K562 (cell line): ENCODE measurements around the gene SET. TPM values are rescaled to one million over a fixed set of nuclear protein-coding genes. Genes with fewer than 3 reads are reported as not detected.

ENCODE experiments used
- ATF3 ChIP-seq, 2 experiments: fragments of 450-650 bp in 1 of 2; sonication (generic) in 1 of 2; formaldehyde crosslinking in 1 of 2; IDR thresholded peaks in 1 of 2; conservative IDR thresholded peaks in 1 of 2; 2 replicates each; pipeline versions ENCODE4 v1.6.1 to v1.8.1; 2016 to 2023; ENCODE audit warnings: mild to moderate bottlenecking in 2 of 2, moderate library complexity in 2 of 2, inconsistent platforms in 1 of 2, missing genetic modification reagents in 1 of 2
- FOXA3 ChIP-seq, 2 experiments: fragments of 450-650 bp in 1 of 2; sonication (generic) in 1 of 2; formaldehyde crosslinking; IDR thresholded peaks in 1 of 2; conservative IDR thresholded peaks in 1 of 2; 2 replicates each; pipeline versions ENCODE4 v1.4.0 to v1.8.0; 2020 to 2022; ENCODE audit warnings: mild to moderate bottlenecking in 2 of 2, missing genetic modification reagents in 1 of 2
- FOXK1 ChIP-seq: sonication (generic); formaldehyde crosslinking; IDR thresholded peaks from 2 replicates; pipeline ENCODE4 v1.8.0; 2022; ENCODE audit warnings: missing genetic modification reagents, mild to moderate bottlenecking, borderline replicate concordance
- HNRNPK ChIP-seq: fragments of 200-400 bp; formaldehyde crosslinking; IDR thresholded peaks from one replicate; pipeline ENCODE4 v1.6.1; 2018; ENCODE audit warnings: mild to moderate bottlenecking, low read depth, low read length; ENCODE audit not compliant: poor library complexity, severe bottlenecking
- HNRNPUL1 ChIP-seq: fragments of 200-400 bp; formaldehyde crosslinking; IDR thresholded peaks from 2 replicates; pipeline ENCODE4 v1.6.1; 2017; ENCODE audit warnings: low read length
- KDM1A ChIP-seq, 2 experiments: fragments of 450-650 bp; IDR thresholded peaks; 2 replicates each; pipeline ENCODE4 v1.6.1; 2016; ENCODE audit warnings: mild to moderate bottlenecking in 2 of 2
- KLF16 ChIP-seq: IDR thresholded peaks from 2 replicates; pipeline ENCODE4 v1.6.1; 2016; ENCODE audit warnings: antibody characterized with exemption
- KLF6 ChIP-seq: fragments of 250-450 bp; sonication (Bioruptor Pico); IDR thresholded peaks from 2 replicates; pipeline ENCODE4 v1.4.0; 2020; ENCODE audit warnings: mild to moderate bottlenecking, moderate library complexity, borderline replicate concordance
- L3MBTL2 ChIP-seq: fragments of 450-650 bp; IDR thresholded peaks from 2 replicates; pipeline ENCODE4 v1.6.1; 2016; ENCODE audit warnings: mild to moderate bottlenecking, moderate library complexity
- MAFG ChIP-seq: fragments of 450-650 bp; conservative IDR thresholded peaks from 2 replicates; pipeline ENCODE4 v1.6.1; 2016; ENCODE audit warnings: missing genetic modification characterization, missing compliant biosample characterization
- MTF1 ChIP-seq: fragments of 250-450 bp; sonication (Bioruptor Pico); IDR thresholded peaks from 2 replicates; pipeline ENCODE4 v1.9.0; 2021; ENCODE audit warnings: moderate library complexity, mild to moderate bottlenecking, inconsistent platforms, borderline replicate concordance
- RFX7 ChIP-seq: fragments of 250-450 bp; sonication (Bioruptor Pico); IDR thresholded peaks from 2 replicates; pipeline ENCODE4 v1.5.1; 2021; ENCODE audit warnings: mild to moderate bottlenecking
- SNAPC5 ChIP-seq: fragments of 250-450 bp; sonication (Bioruptor Pico); IDR thresholded peaks from 2 replicates; pipeline ENCODE4 v1.8.0; 2021; ENCODE audit warnings: moderate library complexity, mild to moderate bottlenecking, inconsistent platforms
- SPI1 ChIP-seq: IDR thresholded peaks from 2 replicates; pipeline ENCODE4 v1.6.1; 2011; ENCODE audit warnings: low read depth, low read length, control low read depth, borderline replicate concordance
- TBP ChIP-seq: optimal IDR thresholded peaks from 2 replicates; pipeline ENCODE3; 2011; ENCODE audit warnings: low read depth, low read length, improper control_type of control experiment
- ZNF584 ChIP-seq: fragments of 200-800 bp; sonication (Bioruptor generic); IDR thresholded peaks from 2 replicates; pipeline ENCODE4 v1.6.1; 2016; ENCODE audit warnings: low read depth, mild to moderate bottlenecking, missing genetic modification characterization, missing compliant biosample characterization
- ZNF707 ChIP-seq: fragments of 250-450 bp; sonication (Bioruptor Pico); conservative IDR thresholded peaks from 2 replicates; pipeline ENCODE4 v1.8.0; 2022; ENCODE audit warnings: inconsistent platforms, mild to moderate bottlenecking, moderate library complexity
- polyA plus RNA-seq, 8 experiments: library from polyadenylated mRNA; depleted of rRNA in 4 of 8; stranded (reverse) in 5 of 8; unstranded in 3 of 8; fragments of >200 nt; fragmentation: Nextera tagmentation in 2 of 8; fragmentation: Illumina TruSeq in 1 of 8; extraction: Ambion mirVana in 2 of 8; extraction: Trizol in 1 of 8; gene quantifications; 2 replicates each; pipeline versions ENCODE4 v1.2.1 to v1.2.3, GENCODE V29; 2011 to 2014; ENCODE audit warnings: inconsistent platforms in 1 of 8, missing spikeins in 1 of 8
- total RNA-seq, 7 experiments: library from RNA; depleted of rRNA in 6 of 7; stranded (reverse); fragments of >200 nt in 6 of 7; fragmentation: Illumina TruSeq in 2 of 7; extraction: Trizol in 2 of 7; gene quantifications; 2 replicates each; pipeline versions ENCODE4 v1.2.1 to v1.2.3, GENCODE V29; 2011 to 2021; ENCODE audit warnings: low replicate concordance in 1 of 7
- TF ChIP-seq, protein P1 (sequence below): sonication (generic); formaldehyde crosslinking; IDR thresholded peaks from 2 replicates; pipeline ENCODE4 v1.8.0; 2023; ENCODE audit warnings: mild to moderate bottlenecking, missing genetic modification reagents
- TF ChIP-seq, protein P2 (sequence below): fragments of 250-450 bp; sonication (Bioruptor Pico); IDR thresholded peaks from 2 replicates; pipeline ENCODE4 v1.8.0; 2021; ENCODE audit warnings: mild to moderate bottlenecking, moderate library complexity
- TF ChIP-seq, protein P3 (sequence below): sonication (generic); formaldehyde crosslinking; IDR thresholded peaks from 2 replicates; pipeline ENCODE4 v1.9.0; 2022; ENCODE audit warnings: mild to moderate bottlenecking, missing genetic modification reagents

The SET gene
- total and polyA plus RNA-seq, 9 of the 15 experiments (the other 6 are each of a cell fraction or from before 2014, with no cell fraction given): 404 to 1,447 (median 907) TPM

DNA sequence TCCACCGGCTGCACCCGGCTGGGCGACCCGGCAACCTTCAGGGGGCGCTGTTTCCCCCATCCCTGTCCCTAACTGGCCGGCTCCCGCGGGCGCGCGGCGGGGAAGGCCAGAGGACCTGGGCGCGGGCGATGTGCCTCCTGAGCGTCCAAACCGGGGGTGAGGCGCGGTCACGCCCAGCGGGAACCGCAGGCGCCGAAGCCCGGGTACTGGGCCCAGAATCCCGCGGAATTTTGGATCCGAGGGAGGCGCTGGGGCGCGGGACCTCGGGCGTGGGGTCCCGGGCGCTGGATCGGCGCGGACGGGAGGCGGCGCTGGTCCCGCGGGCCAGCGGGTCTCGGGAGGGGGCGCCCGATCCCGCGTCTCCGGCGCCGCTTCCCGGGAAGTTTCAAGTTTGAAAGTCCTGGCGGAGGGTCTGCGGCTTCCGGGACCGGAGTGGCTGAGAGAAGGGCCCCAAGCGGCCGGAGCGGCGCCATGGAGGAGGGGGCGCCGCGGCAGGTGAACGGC, 13.5 kb downstream of the SET start, which contains the start of gene PKN3 (continued):
- TF ChIP-seq, protein P1, sequence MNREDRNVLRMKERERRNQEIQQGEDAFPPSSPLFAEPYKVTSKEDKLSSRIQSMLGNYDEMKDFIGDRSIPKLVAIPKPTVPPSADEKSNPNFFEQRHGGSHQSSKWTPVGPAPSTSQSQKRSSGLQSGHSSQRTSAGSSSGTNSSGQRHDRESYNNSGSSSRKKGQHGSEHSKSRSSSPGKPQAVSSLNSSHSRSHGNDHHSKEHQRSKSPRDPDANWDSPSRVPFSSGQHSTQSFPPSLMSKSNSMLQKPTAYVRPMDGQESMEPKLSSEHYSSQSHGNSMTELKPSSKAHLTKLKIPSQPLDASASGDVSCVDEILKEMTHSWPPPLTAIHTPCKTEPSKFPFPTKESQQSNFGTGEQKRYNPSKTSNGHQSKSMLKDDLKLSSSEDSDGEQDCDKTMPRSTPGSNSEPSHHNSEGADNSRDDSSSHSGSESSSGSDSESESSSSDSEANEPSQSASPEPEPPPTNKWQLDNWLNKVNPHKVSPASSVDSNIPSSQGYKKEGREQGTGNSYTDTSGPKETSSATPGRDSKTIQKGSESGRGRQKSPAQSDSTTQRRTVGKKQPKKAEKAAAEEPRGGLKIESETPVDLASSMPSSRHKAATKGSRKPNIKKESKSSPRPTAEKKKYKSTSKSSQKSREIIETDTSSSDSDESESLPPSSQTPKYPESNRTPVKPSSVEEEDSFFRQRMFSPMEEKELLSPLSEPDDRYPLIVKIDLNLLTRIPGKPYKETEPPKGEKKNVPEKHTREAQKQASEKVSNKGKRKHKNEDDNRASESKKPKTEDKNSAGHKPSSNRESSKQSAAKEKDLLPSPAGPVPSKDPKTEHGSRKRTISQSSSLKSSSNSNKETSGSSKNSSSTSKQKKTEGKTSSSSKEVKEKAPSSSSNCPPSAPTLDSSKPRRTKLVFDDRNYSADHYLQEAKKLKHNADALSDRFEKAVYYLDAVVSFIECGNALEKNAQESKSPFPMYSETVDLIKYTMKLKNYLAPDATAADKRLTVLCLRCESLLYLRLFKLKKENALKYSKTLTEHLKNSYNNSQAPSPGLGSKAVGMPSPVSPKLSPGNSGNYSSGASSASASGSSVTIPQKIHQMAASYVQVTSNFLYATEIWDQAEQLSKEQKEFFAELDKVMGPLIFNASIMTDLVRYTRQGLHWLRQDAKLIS (CRISPR knock-in tag): 0 out of 2 replicates have a peak, but pooled peaks have one; percentile 61
- TF ChIP-seq, protein P2, sequence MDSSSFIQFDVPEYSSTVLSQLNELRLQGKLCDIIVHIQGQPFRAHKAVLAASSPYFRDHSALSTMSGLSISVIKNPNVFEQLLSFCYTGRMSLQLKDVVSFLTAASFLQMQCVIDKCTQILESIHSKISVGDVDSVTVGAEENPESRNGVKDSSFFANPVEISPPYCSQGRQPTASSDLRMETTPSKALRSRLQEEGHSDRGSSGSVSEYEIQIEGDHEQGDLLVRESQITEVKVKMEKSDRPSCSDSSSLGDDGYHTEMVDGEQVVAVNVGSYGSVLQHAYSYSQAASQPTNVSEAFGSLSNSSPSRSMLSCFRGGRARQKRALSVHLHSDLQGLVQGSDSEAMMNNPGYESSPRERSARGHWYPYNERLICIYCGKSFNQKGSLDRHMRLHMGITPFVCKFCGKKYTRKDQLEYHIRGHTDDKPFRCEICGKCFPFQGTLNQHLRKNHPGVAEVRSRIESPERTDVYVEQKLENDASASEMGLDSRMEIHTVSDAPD (CRISPR knock-in tag): no peak
- TF ChIP-seq, protein P3, sequence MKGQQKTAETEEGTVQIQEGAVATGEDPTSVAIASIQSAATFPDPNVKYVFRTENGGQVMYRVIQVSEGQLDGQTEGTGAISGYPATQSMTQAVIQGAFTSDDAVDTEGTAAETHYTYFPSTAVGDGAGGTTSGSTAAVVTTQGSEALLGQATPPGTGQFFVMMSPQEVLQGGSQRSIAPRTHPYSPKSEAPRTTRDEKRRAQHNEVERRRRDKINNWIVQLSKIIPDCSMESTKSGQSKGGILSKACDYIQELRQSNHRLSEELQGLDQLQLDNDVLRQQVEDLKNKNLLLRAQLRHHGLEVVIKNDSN (CRISPR knock-in tag): 0 out of 2 replicates have a peak, but pooled peaks have one; percentile 19
- TF ChIP-seq FOXA3 (CRISPR knock-in tag; conservative IDR thresholded peaks at IDR 0.05 in 1 of 2, IDR thresholded peaks at IDR 0.05 in 1 of 2) (no peak), MAFG (tag) (no peak), SNAPC5 (CRISPR knock-in tag) (no peak), FOXK1 (no peak), TBP (peak; percentile 59), ZNF584 (no peak), HNRNPUL1 (no peak), KLF16 (no peak; the same call in 1 of the 2 replicates), SPI1 (no peak), HNRNPK (peak; percentile 5), KLF6 (CRISPR knock-in tag) (no peak), KDM1A (IDR thresholded peaks at IDR 0.05) (no peak), ATF3 (IDR thresholded peaks at IDR 0.05) (no peak), ATF3 (CRISPR knock-in tag; conservative IDR thresholded peaks at IDR 0.05) (peak; percentile 62; the same call in 1 of the 2 replicates), RFX7 (CRISPR knock-in tag) (no peak), ZNF707 (no peak), MTF1 (CRISPR knock-in tag) (no peak), L3MBTL2 (peak; percentile 62)
